GM18907 (cell line): ENCODE measurements around the gene IDH3B.
"Not testable (repeated sequence)": the region's sequence is repeated elsewhere in the genome, so short reads cannot be mapped to it uniquely, and the experiment has no call there.

ENCODE experiments used
- ATAC-seq: cut with Tn5 transposase; IDR thresholded peaks from one replicate; pipeline ENCODE4 v1.9.1; 2021; ENCODE audit warnings: mild to moderate bottlenecking, moderate library complexity; ENCODE audit not compliant: unreplicated experiment

Gene IDH3B

GRCh38 chr20:2695206-2695983 lies 31.4 kb upstream of the IDH3B start:
- no peak for ATAC-seq

GRCh38 chr20:2694519-2694918 lies 30.5 kb upstream of the IDH3B start:
- no peak for ATAC-seq

DNA sequence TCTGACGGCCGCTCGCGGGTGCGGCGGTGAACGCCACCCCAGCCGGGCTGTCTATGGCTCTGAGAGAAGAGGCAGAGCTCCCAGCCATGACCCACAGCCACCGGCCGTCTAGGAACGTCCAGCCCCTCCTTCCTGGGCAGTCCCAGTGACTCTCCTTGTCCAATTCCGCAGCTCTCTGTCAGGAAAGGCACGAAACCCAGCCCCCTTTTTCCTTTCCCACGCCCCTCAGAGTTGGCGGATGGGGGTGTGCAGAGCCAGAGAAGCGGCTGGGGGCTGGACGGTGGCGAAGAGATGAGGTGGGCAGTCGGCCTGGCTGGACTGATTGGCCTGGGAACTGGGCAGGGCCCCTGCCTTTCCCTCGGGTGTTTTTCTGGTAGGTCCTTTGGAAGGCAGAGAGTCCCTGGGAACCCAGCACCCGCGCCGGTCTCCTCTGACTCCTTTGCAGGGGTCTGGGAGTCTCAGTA lies 30.0 kb upstream of the IDH3B start:
- no peak for ATAC-seq

DNA sequence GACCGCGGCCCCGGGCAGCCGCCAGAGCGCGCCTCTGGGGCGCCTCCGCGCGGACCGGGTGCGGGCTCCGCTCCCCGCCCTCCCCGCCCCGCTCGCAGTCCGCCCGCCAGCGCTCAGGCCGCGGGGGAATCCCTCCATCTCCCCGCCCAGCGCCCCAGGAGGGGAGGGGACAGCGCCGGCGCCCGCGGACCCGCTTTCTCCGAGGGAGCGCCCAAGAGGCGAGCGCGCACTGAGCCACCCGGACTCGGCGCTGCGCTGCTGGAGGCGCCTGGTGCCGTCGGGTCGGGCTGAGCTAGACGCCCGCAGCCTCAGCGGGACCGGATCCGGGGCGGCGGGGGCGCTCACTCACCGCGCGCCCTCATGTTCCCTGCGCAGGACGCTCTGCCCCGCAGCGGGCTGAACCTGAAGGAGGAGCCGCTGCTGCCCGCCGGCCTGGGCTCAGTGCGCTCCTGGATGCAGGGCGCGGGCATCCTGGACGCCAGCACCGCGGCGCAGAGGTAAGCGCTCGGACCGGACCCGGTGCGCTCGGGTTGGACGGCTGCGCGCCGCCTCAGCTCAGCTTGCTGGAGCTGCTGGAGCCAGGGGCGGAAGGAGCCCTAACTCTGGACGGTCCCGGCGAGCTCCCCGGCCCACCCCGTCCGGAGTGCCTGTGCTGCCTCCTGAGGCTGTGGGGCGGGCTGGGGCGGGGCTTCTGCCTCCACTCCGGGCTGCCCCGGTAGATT lies 29.4 kb upstream of the IDH3B start:
- ATAC-seq = no peak

GRCh38 chr20:2692886-2693285 lies 28.9 kb upstream of the IDH3B start:
- no peak for ATAC-seq

- no peak for ATAC-seq
Observed at GRCh38 chr20:2692036-2692885, 28.2 kb upstream of the IDH3B start, which contains the start of gene EBF4. TSS of gene EBF4 (plus strand) at chr20:2692780. CDS start at chr20:2693646, 866 bp downstream.

DNA sequence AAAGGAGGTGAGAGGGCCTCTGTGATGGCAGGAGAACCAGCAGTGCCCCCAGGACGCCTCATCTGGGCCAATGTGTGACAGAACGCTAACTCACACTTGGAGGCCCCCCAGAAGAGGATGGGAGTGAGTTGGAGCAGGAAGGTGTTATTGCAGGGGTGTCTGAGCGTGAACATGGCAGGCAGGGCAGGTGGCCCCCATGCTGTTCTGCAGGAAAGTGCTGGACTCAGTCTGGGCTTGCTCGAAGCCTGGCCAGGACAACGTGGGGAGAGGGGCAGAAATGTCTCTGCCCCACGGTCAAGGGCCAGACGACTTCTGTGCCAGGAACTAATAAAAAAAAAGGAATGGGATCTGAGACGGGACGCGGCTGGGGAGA lies 27.6 kb upstream of the IDH3B start:
- ATAC-seq = no peak

DNA sequence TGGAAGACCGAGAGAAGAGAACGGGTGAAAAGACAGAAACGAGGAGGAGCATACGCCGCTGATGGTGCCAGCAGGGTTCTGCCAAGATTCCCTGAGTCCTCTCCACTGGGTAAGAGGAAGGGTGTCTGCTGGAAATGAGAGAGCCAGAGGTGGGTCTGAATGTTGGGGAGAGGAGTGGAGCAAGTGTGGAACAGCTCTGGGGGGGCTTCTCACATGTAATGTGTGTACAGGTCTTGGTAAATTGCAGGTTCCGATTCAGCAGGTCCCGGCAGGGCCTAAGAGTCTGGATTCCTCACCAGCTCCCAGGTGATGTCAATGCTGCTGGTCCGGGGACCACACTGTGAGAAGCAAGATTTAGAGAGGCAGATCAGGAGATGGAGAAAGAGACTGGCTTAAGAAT lies 27.1 kb upstream of the IDH3B start:
- no peak for ATAC-seq

GRCh38 chr20:2690718-2691117 lies 26.7 kb upstream of the IDH3B start:
- no peak for ATAC-seq

DNA sequence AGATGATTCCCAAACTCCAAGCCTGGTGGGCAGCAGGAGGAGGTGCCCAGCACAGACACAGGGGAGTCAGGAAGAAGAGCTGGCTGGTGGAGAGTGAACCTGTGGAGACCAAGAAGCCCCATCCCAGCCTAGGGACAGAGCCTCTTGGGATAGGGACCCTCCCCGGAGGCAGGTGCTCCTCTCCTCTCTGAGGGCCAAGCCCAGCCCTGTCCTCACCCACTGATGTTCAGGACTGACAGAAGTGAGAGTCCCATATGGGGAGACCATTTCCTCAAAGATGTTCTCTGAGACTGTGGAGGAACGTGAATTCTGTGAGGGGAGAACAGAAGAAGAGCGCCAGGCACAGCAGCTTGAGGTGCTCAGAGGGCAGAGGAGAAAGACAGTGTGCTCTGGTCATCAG lies 26.2 kb upstream of the IDH3B start:
- ATAC-seq = no peak

- no peak for ATAC-seq
Observed at GRCh38 chr20:2688041-2688591, 24.1 kb upstream of the IDH3B start.

DNA sequence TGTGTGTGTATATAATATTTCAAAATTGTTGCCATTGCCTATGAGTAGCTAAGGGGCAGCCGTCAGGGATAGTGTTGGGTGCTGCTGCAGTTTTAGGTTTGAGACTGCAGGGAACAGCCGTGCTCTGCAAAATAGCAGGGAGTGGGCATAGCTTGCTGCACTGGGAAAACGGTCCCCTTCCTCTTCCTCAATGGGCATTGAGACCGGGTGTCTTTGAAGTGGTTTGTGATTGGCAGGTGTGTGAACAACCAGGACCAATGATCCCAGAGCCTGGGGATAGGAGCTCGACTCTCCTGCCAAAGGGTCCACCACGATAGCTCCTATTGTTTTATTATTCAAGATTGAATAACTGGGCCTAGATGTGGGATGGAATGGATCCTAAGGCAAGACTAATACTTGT lies 23.5 kb upstream of the IDH3B start:
- no peak for ATAC-seq

- not testable (repeated sequence) for ATAC-seq
Observed at GRCh38 chr20:2684817-2685216, 20.8 kb upstream of the IDH3B start.

DNA sequence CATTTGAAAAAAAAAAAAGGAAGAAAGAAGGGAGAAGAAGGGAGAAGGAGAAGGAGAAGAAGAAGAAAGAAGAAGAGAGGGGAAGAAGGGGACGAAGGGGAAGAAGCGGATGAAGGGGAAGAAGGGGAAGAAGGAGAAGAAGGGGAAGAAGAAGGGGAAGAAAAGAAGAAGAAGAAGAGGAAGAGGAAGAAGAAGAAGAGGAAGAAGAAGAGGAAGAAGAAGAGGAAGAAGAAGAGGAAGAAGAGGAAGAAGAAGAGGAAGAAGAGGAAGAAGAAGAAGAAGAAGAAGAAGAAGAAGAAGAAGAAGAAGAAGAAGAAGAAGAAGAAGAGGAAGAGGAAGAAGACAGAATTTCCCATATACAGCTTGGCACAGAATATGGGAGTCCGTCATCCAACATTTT lies 18.0 kb upstream of the IDH3B start:
- not testable (repeated sequence) for ATAC-seq

DNA sequence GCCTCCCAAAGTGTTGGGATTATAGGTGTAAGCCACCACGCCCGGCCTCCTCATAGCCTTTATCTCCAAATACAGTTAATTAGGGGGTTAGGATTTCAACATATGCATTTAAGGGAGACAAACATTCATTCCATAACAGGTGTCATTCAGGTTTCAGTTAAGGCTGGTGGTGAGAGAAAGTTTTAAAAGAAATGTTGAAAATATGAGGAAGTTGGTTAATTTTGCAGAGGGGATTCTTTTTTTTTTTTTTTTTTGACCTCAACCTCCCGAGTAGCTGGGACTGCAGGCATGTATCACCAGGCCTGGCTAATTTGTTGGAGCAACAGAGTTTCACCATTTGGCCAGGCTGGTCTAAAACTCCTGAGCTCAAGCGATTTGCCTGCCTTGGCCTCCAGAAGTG lies 16.0 kb upstream of the IDH3B start:
- no peak for ATAC-seq

- no peak for ATAC-seq
Observed at GRCh38 chr20:2673453-2673852, 9.4 kb upstream of the IDH3B start.

DNA sequence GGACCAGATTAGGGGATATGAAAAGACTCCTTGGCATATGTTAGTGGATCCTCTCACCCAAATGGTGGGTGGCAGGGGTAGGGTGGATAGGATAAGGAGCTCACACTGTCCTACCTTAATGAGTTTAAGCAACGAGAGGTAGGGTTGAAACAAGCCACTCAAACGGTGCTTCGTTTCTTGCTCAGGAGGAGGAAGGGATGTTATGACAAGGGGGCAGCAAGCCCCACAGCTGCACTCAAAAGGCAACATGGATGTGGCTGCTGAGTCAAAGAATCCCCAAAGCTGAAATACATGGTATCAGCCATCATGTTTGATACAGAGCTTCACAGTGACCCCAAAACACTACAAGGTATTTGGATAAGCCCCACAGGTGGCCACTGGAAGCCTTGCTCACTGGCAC lies 8.4 kb upstream of the IDH3B start:
- ATAC-seq = no peak

- no peak for ATAC-seq
Observed at GRCh38 chr20:2671977-2672376, 8.0 kb upstream of the IDH3B start.

GRCh38 chr20:2663364-2663886 lies 591 bp downstream of the IDH3B start:
- no peak for ATAC-seq

DNA sequence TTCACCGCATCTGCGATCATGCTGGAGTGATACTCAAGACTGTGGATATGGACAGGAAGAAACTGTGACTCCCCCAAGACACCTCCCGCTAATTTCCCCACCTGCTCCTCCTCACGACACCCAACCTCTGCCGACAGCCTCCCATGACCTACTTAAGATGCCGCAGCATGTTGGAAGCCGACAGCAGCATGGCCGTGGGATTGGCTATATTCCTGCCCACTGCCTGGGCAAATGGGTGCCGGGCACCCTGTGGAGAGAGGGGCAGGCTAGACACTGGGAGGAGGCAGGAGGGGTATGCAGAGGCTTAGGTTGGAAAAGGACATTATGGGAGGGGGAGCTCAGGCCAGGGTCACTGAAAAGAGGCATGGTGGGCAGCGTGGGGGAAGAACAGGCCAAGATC lies 4.5 kb downstream of the IDH3B start:
- no peak for ATAC-seq
